ENCODE results near the gene FAM83F.

- TF ChIP-seq CTCF (IDR thresholded peaks at IDR 0.05) (no peak), POLR2AphosphoS5 (IDR thresholded peaks at IDR 0.05) (no peak), POLR2A (IDR thresholded peaks at IDR 0.05) (no peak)
These were observed 71.2 kb downstream of the FAM83F start for GRCh38 chr22:40065981-40066380.

All from sigmoid colon (tissue), 4 donors.